Measurements from ENCODE around the gene BOLL.

GRCh38 chr2:197827618-197828017, 42.5 kb upstream of the BOLL start:
- TF ChIP-seq CTCF (IDR thresholded peaks at IDR 0.05) (no peak), EP300 (IDR thresholded peaks at IDR 0.05) (no peak), POLR2A (IDR thresholded peaks at IDR 0.05) (no peak)

Measured in tibial nerve (tissue), 4 donors.